ENCODE measurements around the gene KRTAP2-2.
"Not testable (repeated sequence)": the region's sequence is repeated elsewhere in the genome, so short reads cannot be mapped to it uniquely, and the experiment has no call there.

GRCh38 chr17:41088760-41089352 lies 33.8 kb upstream of the KRTAP2-2 start:
- TF ChIP-seq CTCF (IDR thresholded peaks at IDR 0.05; ENCODE audit: low read length); EZH2 (IDR thresholded peaks at IDR 0.05; ENCODE audit: borderline replicate concordance, low read length): not testable (repeated sequence)
